Kidney glomerular epithelial cell (primary cell): ENCODE results near the gene TRH.
"Not testable (repeated sequence)": the region's sequence is repeated elsewhere in the genome, so short reads cannot be mapped to it uniquely, and the experiment has no call there.

Experiments
- DNase-seq: peaks from one replicate; lab custom pipeline; 2025; lab: John Stamatoyannopoulos, UW

The TRH gene

DNA sequence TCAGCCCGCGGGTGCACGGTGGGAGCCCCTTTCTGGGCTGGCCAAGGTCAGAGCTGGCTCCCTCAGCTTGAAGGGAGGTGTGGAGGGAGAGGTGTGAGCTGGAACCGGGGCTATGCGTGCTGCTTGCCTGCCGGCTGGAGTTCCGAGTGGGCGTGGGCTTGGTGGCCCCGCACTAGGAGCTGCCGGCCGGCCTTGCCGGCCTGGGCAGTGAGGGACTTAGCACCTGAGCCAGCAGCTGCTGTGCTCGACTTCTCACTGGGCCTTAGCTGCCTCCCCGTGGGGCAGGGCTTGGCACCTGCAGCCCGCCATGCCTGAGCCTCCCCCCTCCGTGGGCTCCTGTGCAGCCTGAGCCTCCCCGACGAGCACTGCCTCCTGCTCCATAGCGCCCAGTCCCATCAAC, 36.0 kb downstream of the TRH start:
- no peak for DNase-seq

DNA sequence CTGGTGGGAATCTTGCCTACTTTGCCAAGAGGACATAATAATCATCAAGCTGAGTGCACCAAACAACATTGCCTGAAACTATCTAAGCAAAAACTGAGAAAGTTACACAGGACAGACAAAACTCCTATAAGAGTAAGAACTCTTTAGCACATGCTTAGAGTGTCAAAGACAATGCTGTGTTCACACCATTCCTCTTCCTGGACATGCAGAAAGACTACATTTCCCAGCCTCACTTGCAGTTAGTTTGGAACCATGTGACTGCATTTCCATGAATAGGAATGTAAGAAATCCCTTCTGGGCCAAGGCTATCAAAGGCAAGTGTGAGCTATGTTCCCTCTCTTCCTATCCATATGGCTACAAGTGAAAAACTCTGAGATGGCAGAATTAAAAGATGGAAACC, 37.6 kb downstream of the TRH start:
- DNase-seq, result not testable (repeated sequence)

DNA sequence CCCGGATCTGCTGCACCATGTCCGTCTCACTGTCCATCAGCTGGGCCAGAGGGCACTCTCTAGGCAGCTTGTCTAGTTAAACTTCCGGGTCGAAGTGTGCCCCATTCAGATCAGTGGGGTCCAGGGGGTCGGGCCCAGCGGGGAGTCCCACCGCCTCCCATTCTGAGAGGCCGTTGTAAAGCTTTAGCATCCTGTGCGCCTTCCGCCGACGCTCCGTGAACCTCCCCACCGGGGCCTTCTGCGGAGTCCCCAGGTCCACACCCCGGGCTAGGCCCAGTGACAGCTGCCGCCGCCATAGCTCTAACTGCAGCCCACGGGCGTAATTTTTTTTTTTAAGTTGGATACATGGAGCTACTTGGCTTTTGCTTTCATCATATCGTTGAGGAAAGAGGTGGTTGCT, 38.7 kb downstream of the TRH start:
- DNase-seq, result not testable (repeated sequence)

DNA sequence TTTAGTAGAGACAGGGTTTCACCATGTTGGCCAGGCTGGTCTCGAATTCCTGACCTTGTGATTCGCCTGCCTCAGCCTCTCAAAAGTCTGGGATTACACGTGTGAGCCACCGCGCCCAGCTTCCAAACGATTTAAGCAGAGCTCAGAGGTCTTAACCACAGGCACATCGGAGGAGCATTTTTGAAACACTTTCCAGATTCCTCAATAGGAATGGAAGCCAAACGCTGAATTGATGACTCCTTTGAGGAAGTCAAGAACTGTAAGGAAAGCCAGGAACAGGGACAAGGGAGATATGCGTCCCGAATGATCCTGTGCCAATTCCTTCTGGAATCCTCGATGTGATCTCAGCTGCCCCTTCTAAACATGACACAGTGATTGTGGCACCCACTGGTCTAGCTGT, 40.0 kb downstream of the TRH start:
- DNase-seq, result no peak

DNA sequence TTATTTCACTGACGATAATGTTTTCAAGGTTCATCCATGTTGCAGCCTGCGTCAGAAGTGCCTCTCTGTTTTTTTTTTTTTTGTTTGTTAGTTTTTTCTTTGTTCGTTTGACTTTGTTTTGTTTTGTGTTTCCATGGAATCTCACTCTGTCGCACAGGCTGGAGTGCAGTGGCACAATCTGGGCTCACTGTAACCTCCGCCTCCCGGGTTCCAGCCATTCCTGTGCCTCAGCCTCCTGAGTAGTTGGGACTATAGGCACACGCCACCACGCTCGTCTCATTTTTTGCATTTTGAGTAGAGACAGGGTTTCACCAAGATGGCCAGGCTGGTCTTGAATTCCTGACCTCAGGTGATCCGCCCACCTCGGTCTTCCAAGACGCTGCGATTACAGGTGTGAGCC, 43.1 kb downstream of the TRH start:
- DNase-seq, result not testable (repeated sequence)

DNA sequence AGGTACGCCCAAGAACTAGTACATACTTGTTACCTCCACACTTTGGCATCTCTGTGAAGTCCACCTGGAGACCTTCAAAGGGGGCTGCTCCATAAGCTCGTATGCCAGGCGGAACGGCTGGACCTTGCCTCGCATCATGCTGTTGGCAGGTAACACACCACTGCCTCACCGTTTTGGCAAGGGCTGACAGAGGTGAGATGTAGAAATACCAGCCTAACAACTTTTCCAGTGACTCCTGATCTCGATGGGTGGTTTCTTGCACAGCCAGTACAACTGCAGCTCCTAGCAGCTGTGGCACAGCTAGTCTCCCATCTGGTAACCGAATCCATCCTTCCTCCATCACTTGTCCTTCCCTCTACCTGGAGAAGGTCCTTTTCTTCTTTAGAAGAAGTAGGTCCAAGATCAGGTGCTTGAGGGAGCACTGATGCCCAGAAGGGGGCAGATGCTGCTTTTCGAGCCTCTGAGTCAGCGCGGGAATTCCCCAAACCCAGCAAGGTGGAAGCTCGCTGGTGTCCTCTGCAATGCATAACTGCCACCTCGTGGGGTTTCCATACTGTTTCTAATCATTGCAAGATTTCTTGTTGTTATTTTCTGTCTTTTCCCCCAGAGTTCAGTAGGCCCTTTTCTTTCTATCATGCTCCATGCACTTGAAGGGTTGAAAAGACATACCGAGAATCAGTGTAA, 51.8 kb downstream of the TRH start:
- DNase-seq, result not testable (repeated sequence)

DNA sequence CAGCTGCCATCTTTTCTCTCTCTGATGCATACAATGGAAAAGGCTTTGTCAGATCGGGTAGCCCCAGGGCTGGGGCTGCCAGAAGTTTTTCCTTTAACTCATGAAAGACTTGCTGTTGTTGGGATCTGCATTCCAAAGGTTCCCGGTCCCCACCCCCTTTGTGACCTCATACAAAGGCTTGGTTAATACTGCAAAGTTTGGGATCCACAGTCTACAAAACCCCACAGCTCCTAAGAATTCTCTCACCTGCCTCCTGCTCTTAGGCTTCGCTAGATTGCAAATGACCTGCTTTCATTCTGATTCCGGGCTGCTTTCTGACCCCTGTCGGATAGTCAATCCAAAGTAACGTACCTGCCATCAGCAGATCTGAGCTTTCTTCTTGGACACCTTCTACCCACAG, 52.9 kb downstream of the TRH start:
- not testable (repeated sequence) for DNase-seq
